HG03520 (cell line): Measurements from ENCODE around the gene AGK.
A peak's percentile ranks its signal among the peaks of the same experiment; 100 is the strongest.
"Not testable (repeated sequence)": the region's sequence is repeated elsewhere in the genome, so short reads cannot be mapped to it uniquely, and the experiment has no call there.

Experiments used
- ATAC-seq: cut with Tn5 transposase; IDR thresholded peaks from one replicate; pipeline ENCODE4 v1.9.1; 2021; ENCODE audit warnings: mild to moderate bottlenecking, moderate library complexity; ENCODE audit not compliant: unreplicated experiment

AGK gene

GRCh38 chr7:141645188-141645587, 94.0 kb downstream of the AGK start:
- no peak for ATAC-seq

DNA sequence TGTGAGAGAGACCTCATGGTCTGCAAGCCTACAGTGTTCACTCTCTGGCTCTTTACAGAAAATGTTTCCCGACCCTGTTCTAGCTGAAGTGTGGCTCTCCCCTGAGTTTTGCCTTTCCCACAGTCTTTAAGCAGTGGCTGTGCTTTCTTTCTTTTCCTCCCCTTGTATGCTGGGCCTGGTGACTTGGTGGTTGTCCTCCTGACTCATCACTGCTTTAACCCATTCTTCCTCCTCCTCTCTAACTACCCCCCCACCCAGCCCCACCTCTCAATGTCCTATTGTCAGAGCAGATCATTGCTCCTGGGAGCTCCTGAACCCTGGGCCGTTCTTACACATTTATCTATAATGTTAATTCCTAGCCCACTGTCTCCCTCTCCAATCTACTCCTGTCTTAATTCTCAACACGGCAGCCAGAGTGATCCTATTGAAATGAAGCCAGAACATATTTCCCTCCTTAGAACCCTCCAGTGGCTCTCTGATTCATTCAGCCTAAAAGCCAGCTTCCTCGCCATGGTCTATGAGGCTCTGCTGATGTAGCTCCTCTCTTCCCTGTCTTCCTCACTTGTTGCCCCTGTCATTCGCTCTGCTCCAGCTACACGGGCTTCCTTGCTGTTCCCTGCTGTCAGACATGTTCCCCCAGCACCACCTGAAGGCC, 95.7 kb downstream of the AGK start:
- ATAC-seq: no peak

DNA sequence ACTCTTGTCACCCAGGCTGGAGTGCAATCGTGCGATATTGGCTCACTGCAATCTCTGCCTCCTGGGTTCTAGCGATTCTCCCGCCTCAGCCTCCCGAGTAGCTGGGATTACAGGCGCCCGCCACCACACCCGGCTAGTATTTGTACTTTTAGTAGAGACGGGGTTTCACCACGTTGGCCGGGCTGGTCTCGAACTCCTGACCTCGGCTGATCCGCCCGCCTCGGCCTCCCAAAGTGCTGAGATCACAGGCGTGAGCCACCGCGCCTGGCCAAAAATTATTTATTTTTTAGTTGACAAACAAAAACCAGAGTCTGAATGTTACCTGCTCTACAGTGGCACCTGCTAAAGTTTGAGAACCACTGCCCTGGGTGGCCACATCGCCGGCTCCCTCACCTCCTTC, 96.5 kb downstream of the AGK start:
- not testable (repeated sequence) for ATAC-seq

DNA sequence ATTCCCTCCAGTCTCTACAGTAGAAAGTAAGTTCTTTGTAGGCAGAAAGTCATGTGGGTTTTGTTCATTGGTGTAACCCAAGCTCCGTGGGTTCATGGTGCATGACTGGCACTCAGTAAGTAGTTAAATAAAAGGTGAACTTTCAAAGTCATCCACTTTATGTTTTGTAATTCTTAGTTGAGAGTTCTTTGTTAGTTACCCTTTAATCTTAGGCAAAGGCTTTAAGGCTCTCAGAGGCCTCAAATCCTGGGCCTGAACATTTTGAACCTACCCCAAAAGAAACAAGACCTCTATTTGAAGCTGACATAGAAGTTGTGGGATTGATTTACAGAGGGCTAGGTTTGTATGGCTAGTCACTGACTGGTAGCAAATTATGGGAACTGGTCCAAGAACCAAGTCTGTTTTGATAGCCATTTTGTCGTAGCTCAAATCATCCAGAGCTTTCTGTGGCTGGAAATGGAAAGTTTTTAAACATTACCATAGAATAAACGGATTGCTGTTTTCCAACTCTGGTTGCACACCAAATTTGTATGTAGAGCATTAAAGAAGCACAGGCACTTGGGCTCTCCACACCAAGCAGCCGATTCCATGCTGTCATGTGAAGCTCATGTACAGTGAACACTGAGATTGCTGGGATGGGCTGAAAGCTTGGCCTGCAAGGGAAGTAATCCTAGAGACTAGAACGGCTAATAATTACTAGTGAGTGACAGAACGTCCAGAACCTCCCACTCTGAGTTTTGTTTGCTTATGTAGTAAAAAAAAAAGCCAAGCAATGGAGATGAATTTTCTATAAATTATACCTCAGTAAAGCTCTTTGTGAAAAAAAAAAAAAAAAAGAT, 97.3 kb downstream of the AGK start:
- no peak for ATAC-seq

GRCh38 chr7:141649137-141649864, 98.1 kb downstream of the AGK start:
- peak; percentile 54 for ATAC-seq

DNA sequence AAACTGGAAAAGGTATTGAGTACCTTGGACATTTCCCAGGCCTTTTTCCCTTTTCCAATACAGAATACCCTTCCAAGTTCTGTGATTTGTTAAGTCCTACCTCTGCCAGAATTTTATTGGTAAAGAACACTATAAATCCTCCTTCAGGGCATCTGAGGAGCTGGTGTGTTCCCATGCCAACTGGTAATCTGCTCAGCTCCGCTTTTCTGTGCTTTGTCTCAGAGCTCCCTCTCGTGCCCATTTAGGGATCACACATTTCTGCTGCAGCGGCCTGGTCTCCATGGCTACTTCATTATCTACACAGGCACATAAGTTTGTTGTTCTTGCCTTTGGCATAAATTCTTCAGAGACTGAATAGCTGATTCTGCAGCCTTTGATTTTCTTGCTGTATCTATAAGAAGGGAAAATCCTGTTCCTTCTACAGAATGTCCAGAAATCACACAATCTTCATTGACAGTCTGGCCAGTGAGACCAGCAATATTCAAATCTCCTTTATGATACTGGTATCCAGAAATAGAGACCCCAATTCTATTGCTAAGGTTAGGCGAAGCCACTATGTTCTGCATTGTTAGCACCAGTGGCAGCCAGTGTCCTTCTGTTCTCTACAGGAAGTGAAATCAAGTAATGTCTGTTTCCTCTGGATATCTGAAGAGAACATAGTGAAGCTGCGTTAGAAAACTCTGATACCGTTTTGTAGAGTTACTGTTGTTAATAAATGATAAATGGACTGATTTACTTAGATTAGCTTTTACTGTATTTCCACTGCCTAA, 98.8 kb downstream of the AGK start:
- peak; percentile 77 for ATAC-seq

DNA sequence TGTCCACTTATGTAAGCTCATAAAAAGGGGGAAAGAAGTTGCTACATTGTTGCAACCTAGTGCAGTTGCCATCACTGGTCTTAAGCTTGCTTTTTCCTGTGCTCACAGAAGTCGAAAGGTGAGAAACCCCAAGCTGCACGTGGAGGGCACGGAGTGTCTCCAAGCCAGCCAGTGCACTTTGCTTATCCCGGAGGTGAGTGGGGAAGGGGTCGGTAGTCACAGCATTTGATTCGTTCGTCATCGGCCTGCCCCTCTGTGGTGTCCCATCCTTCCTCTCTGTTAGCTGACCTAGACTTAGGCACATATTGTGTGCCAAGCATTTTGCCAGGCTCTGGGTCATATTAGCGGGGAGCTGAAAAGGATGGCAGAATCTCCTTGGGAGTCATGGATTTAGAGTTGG, 100.2 kb downstream of the AGK start:
- no peak for ATAC-seq

GRCh38 chr7:141652691-141653090, 101.5 kb downstream of the AGK start:
- no peak for ATAC-seq

GRCh38 chr7:141654551-141654950, 103.3 kb downstream of the AGK start:
- peak; percentile 71 for ATAC-seq

GRCh38 chr7:141659501-141659900, 108.3 kb downstream of the AGK start:
- ATAC-seq: no peak

DNA sequence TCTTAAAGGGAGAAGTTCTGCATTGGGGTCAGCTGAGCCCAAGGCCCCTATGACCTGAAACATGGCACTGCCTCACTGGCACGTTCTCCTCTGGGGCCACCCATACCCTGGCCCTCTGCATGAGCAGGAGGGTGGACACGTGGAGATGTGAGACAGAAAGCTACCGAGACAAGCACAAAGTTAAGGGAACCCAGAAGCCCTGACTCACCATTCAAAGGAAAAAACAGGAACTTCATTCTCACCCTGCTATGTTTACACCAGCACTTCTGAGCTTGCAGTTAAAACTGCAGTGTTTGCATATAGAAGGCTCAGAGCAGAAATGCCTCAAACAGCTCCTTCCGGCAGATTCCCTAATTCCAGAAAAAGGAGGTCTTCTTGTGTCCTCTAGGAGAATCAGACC, 109.0 kb downstream of the AGK start:
- no peak for ATAC-seq

DNA sequence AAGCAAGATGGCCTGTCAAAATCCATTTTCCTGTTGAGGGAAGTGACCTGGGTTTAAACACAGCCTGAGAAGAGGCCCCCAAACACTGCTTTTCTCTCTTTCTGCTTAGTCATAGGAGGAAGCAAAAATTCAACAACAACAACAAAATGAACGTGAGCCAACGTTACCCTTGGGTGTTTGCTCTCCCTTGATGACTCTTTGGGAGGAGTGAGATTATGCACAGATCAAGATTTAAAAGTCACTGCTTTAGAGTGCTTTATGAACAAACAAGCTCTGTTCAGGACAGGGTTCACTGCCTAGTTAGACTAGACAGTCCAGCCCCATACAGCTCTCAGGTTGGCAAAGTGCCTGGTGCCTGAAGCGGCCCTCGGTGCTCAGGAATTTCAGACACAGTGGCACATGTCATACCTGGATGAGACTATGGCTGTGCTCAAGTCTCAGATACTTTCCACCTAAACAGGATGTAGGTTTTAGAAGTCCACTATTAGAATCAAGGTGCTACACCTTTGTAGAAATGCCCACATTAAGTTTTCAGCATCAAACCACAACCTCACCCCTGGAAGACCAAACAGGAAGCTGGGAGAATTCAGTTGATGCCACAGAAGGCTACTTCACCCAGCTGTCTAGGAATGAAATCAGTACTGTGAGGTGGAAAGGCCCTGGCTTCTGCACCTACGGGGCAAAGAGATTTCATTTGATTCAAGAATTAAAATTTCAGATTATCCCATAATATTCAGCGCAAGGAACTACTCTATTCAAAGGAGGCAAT, 112.1 kb downstream of the AGK start:
- no peak for ATAC-seq

DNA sequence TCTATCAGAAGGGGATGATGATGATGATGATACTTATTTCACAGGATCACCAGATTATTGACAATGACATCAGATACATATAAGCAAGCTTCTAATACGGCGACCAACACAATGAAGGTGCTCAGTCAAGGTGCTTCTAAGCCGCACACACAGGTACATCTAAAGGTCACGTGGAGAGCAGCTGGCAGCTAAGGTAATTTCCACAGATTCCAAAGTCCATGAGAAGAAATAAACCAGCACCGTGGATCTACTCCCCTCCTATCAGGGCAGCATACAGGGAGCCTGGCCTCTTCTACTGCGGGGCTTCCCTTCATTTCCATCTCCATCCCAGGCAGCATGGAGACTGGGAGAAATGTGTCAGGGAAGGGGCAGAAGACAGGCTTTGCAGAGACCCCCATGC, 113.2 kb downstream of the AGK start:
- no peak for ATAC-seq

- no peak for ATAC-seq
These were observed 114.2 kb downstream of the AGK start for GRCh38 chr7:141665208-141666035.

GRCh38 chr7:141666071-141666470, 114.9 kb downstream of the AGK start:
- ATAC-seq: no peak

GRCh38 chr7:141668853-141669252, 117.6 kb downstream of the AGK start:
- ATAC-seq: no peak

DNA sequence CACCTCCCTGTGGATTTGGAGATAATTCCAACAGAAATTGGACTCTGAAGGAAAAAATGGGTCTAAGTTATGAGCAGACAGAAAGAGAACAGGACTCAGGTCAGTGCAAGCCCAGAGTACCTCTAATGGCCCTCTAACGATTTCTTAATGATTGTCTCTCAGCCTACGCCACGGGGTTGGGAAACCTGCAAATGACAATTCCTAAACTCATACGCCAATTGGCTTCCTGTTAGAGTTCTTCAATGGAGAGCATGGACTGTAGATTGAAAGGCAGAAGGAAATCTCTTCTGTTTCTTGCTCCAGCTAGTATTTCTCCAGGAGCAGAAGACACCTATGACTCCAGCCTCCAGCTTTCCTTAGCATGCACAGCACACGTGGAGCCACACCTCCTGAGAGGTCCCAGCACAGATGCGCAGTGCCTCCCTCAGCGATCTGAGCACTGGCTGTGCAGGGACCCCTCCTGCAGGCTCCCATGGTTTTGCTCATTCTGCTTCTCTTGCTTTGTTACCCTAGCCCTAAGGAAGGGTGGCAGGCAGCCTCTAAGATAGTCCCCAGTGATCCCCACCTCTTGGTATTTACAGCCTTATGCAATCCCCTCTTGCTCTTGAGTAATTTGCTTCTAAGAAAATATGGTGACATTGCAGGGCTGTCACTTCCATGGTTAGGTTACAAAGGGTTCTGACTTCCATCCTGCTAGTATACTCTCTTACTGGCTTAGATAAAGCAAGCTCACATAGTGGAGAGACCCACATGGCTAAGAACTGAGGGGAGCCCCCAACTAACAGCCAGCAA, 120.7 kb downstream of the AGK start:
- no peak for ATAC-seq

GRCh38 chr7:141673346-141673745, 122.1 kb downstream of the AGK start:
- ATAC-seq: no peak
